Activated CD8-positive, alpha-beta T cell treated with anti-CD3 and anti-CD28 coated beads for 36 hours (primary cell): ENCODE measurements around the gene CIAO1. TPM values are rescaled to one million over a fixed set of nuclear protein-coding genes. Genes with fewer than 3 reads are reported as not detected.

Experiments used
- ATAC-seq: fragments of 200-7000 bp; cut with Tn5 transposase; one replicate; pipeline ENCODE4 v1.10.0; 2021; ENCODE audit warnings: mild to moderate bottlenecking, moderate library complexity
- CTCF ChIA-PET: fragments of 350-600 bp; sonication (Branson Sonifier 250); formaldehyde crosslinking; loops from one replicate; lab custom pipeline; 2021; ENCODE audit warnings: antibody characterized with exemption; lab: Charles Lee
- POLR2A ChIA-PET: fragments of 350-600 bp; sonication (Branson Sonifier 250); formaldehyde crosslinking; loops from one replicate; lab custom pipeline; 2021; ENCODE audit warnings: antibody characterized with exemption; lab: Charles Lee
- DNase-seq: peaks from one replicate; pipeline ENCODE4 v3.0.0-alpha.2; 2020
- H3K27ac Mint-ChIP-seq: one replicate; pipeline ENCODE4 v1.8.0; 2021; ENCODE audit warnings: mild to moderate bottlenecking, mixed read lengths
- H3K27me3 Mint-ChIP-seq: one replicate; pipeline ENCODE4 v1.8.0; 2021; ENCODE audit warnings: mixed read lengths
- H3K36me3 Mint-ChIP-seq: one replicate; pipeline ENCODE4 v1.8.0; 2021; ENCODE audit warnings: low read depth, mixed read lengths
- H3K4me1 Mint-ChIP-seq: one replicate; pipeline ENCODE4 v1.8.0; 2021; ENCODE audit warnings: low read depth, mixed read lengths
- H3K4me3 Mint-ChIP-seq: one replicate; pipeline ENCODE4 v1.8.0; 2021; ENCODE audit warnings: mild to moderate bottlenecking, moderate library complexity, mixed read lengths
- H3K9me3 Mint-ChIP-seq: one replicate; pipeline ENCODE4 v1.8.0; 2021; ENCODE audit warnings: mixed read lengths
- CTCF ChIP-seq: fragments of 200-600 bp; IDR thresholded peaks from one replicate; pipeline ENCODE4 v1.8.0; 2022; ENCODE audit warnings: antibody characterized with exemption, mild to moderate bottlenecking
- intact Hi-C: fragments of 100-400 bp; cut with micrococcal nuclease; formaldehyde crosslinking; loops from one replicate; pipeline ENCODE4 v1.10.0; 2022
- total RNA-seq, 2 experiments: library from RNA; stranded (reverse); gene quantifications; one replicate each; pipeline ENCODE4 v1.2.3, GENCODE V29; 2021

The CIAO1 gene
- total RNA-seq, 2 experiments from 2014 or later: 72.1 to 72.3 TPM

- Mint-ChIP-seq H3K36me3 (peaks cover 2% of the 10 kb centered on the region), H3K4me1 (peaks cover 23% of the 10 kb centered on the region), H3K4me3 (no peak overlapping the region), H3K27ac (no peak overlapping the region), H3K27me3 (no peaks in the 10 kb centered on the region), H3K9me3 (no peaks in the 10 kb centered on the region)
- TF ChIP-seq CTCF: no peak
- intact Hi-C loops: no loop called here
- DNase-seq (no peak), ATAC-seq (no peak)
- ChIA-PET POLR2A (interaction anchor here (1.0 kb wide), 1 partner anchor 9 kb away, joined by 3 read pairs; no protein-coding TSS in a partner anchor), CTCF (no interaction called here)
Observed at GRCh38 chr2:96247896-96248295, 18.1 kb upstream of the CIAO1 start.

DNA sequence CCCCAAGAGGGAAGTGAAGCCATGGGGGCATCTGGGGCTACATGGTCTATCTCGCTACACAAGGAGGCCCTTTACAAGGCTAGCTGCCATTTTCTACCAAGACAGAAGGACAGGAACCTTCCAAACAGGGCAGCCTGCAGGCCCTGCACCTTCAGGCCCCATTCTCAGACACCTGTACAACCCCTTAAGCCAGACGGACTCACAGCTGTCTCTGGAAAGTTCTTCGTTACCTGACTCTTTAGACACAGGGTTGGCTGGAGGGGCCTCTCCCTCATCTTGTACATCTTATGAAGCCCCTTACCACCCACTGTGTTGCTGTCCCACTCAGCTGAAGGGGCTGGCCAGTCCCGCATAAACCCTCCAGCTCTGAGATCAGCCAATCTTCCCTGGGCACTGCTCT lies 17.4 kb upstream of the CIAO1 start:
- ATAC-seq (no peak), DNase-seq (no peak)
- H3K4me1 Mint-ChIP-seq: peaks cover 21% of the 10 kb centered on the region
- no peak for TF ChIP-seq CTCF
- intact Hi-C loops: no loop called here
- no peak overlapping the region for H3K27ac Mint-ChIP-seq
- POLR2A ChIA-PET: interaction anchor here (1.0 kb wide), 1 partner anchor 10 kb away, joined by 3 read pairs; no protein-coding TSS in a partner anchor
- no peaks in the 10 kb centered on the region for H3K27me3 Mint-ChIP-seq
- no peaks in the 10 kb centered on the region for H3K9me3 Mint-ChIP-seq
- H3K4me3 Mint-ChIP-seq: no peak overlapping the region
- CTCF ChIA-PET: no interaction called here
- H3K36me3 Mint-ChIP-seq: no peaks in the 10 kb centered on the region

- ChIA-PET POLR2A (interaction anchor here (1.7 kb wide), 1 partner anchor 10 kb away, joined by 5 read pairs; no protein-coding TSS in a partner anchor), CTCF (no interaction called here)
- Mint-ChIP-seq H3K36me3 (peaks cover 4% of the 10 kb centered on the region), H3K27ac (no peak overlapping the region), H3K27me3 (no peaks in the 10 kb centered on the region), H3K4me3 (no peak overlapping the region), H3K9me3 (no peaks in the 10 kb centered on the region), H3K4me1 (peaks cover 22% of the 10 kb centered on the region)
- ATAC-seq (no peak), DNase-seq (no peak)
- TF ChIP-seq CTCF: no peak
- intact Hi-C loops: no loop called here
Observed at GRCh38 chr2:96249654-96250053, 16.4 kb upstream of the CIAO1 start.

GRCh38 chr2:96250188-96250587 lies 15.8 kb upstream of the CIAO1 start:
- H3K36me3 Mint-ChIP-seq: peaks cover 5% of the 10 kb centered on the region
- DNase-seq: no peak
- intact Hi-C loops: no loop called here
- H3K4me1 Mint-ChIP-seq: peaks cover 23% of the 10 kb centered on the region
- peak overlapping the region; percentile 73 for H3K27ac Mint-ChIP-seq
- H3K9me3 Mint-ChIP-seq: no peaks in the 10 kb centered on the region
- POLR2A ChIA-PET: interaction anchor here (1.3 to 1.7 kb wide), 2 partner anchors 10 to 17 kb away, joined by 3 to 5 read pairs; no protein-coding TSS in a partner anchor
- CTCF ChIA-PET: no interaction called here
- ATAC-seq: no peak
- H3K27me3 Mint-ChIP-seq: no peaks in the 10 kb centered on the region
- no peak for TF ChIP-seq CTCF
- no peak overlapping the region for H3K4me3 Mint-ChIP-seq

DNA sequence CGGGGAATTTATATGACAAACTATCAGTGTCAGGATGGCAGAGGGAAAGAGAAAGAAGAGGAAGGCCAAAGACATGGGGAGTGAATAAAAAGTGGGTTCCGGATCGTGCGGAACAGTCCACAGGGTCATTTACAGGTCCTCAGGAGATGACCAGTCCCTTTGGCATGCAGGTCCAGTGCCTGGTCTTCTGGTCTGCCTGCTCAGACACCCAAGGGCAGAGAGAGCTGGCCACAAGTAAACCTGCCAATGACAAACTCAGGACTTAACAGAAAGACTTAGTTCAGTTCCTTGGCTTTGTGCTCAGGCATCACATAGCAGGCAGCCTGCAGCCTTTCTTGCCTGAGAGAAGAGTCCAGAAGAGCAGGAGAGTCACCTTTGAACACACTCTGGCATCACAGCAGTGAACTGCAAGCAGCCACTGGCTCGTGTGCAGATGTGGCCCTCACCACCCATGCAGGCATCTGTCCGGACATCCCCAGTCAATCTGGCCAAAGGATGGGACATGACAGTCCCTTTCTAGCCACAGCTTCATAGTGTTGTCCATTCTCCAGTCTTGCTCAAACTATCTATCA lies 14.2 kb upstream of the CIAO1 start:
- H3K4me1 Mint-ChIP-seq: peaks cover 21% of the 10 kb centered on the region
- intact Hi-C loops: no loop called here
- peak overlapping the region; percentile 55 for H3K27ac Mint-ChIP-seq
- ATAC-seq (no peak), DNase-seq (no peak)
- POLR2A ChIA-PET: interaction anchor here (1.3 to 2.0 kb wide), 2 partner anchors 10 to 15 kb away, joined by 3 to 4 read pairs; no protein-coding TSS in a partner anchor
- H3K4me3 Mint-ChIP-seq: no peak overlapping the region
- H3K36me3 Mint-ChIP-seq: peaks cover 15% of the 10 kb centered on the region
- CTCF ChIA-PET: interaction anchor here (0.6 to 1.5 kb wide), 2 partner anchors 9 to 700 kb away, joined by 3 read pairs; no protein-coding TSS in a partner anchor
- TF ChIP-seq CTCF: no peak
- no peaks in the 10 kb centered on the region for H3K9me3 Mint-ChIP-seq
- H3K27me3 Mint-ChIP-seq: no peaks in the 10 kb centered on the region
